Activated naive CD8-positive, alpha-beta T cell treated with anti-CD3 and anti-CD28 coated beads for 36 hours (primary cell): ENCODE measurements around the gene MACROD2. TPM values are rescaled to one million over a fixed set of nuclear protein-coding genes. Genes with fewer than 3 reads are reported as not detected.

Experiments
- DNase-seq: peaks from one replicate; pipeline ENCODE4 v3.0.0; 2021
- H3K27ac Mint-ChIP-seq: one replicate; pipeline ENCODE4 v1.8.0; 2022; ENCODE audit warnings: mild to moderate bottlenecking, moderate library complexity, mixed read lengths
- H3K27me3 Mint-ChIP-seq: one replicate; pipeline ENCODE4 v1.8.0; 2022; ENCODE audit warnings: mild to moderate bottlenecking, mixed read lengths
- H3K36me3 Mint-ChIP-seq: one replicate; pipeline ENCODE4 v1.8.0; 2021; ENCODE audit warnings: mild to moderate bottlenecking, mixed read lengths
- H3K4me1 Mint-ChIP-seq: one replicate; pipeline ENCODE4 v1.8.0; 2021; ENCODE audit warnings: mixed read lengths
- H3K4me3 Mint-ChIP-seq: one replicate; pipeline ENCODE4 v1.8.0; 2022; ENCODE audit warnings: mild to moderate bottlenecking, moderate library complexity, mixed read lengths
- H3K9me3 Mint-ChIP-seq: one replicate; pipeline ENCODE4 v1.8.0; 2022; ENCODE audit warnings: mixed read lengths
- total RNA-seq, 2 experiments: library from RNA; stranded (reverse); gene quantifications; one replicate each; pipeline ENCODE4 v1.2.3, GENCODE V29; 2021

Gene MACROD2
- total RNA-seq, 2 experiments from 2014 or later = 0.12 to 0.14 TPM

DNA sequence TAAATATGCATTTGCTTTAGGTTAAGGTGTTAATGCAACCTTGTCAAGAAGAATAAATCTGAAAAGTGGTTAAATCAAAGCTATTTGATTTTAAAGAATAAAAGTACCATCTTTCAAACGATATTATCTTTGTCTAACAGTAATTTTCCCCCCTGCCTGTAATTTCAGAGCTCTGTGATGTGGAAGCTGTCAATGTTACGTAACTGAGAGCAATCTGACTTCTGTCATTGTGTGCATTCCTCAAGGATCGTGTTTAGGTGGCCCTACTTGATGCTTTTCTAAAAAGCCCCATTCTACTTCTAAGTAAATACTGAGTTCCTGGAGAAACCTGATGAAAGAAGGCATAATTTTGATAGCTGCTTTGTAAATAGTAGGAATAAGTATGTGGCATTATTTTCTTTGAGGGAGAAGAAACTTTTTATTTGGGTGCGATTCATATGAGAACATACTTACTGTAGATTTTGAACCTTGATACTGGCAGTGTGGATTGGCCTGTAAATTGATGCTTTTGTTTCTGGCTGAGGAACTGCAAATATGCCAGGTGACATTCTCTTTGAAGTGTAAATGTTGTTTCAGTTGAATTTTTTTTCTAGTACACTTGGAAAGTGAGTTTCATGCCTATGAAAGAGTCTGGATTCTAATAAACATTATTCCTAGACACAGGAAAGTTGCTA is 871.7 kb downstream of the MACROD2 start:
- no peaks in the 10 kb centered on the region for H3K27me3 Mint-ChIP-seq
- H3K4me1 Mint-ChIP-seq = no peaks in the 10 kb centered on the region
- no peaks in the 10 kb centered on the region for H3K36me3 Mint-ChIP-seq
- no peak overlapping the region for H3K27ac Mint-ChIP-seq
- no peak overlapping the region for H3K4me3 Mint-ChIP-seq
- no peak for DNase-seq
- H3K9me3 Mint-ChIP-seq = no peaks in the 10 kb centered on the region

DNA sequence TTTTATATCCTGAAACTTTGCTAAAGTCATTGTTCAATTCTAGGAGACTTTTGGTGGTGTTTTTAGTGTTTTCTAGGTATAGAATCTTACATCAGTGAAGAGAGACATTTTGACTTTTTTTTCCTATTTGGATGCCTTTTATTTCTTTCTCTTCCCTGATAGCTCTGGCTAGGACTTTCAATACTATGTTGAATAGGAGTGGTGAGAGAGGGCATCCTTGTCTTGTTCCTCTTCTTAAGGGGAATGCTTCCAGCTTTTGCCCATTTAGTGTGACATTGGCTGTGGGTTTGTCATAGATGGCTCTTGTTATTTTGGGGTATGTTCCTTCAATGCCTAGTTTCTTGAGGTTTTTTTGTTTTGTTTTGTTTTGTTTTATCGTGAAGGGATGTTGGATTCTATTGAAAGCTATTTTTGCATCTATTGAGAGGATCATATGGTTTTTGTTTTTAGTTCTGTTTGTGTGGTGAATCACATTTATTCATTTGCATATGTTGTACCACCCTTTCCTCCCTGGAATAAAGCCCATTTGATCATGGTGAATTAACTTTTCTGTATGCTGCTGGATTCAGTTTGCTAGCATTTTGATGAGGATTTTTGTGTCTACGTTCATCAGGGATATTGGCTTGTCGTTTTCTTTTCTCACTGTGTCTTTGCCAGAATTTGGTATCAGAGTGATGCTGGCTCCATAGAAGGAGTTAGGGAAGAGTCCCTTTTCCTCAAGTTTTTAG is 882.1 kb downstream of the MACROD2 start:
- Mint-ChIP-seq H3K4me1 (no peaks in the 10 kb centered on the region), H3K27me3 (no peaks in the 10 kb centered on the region), H3K36me3 (no peaks in the 10 kb centered on the region), H3K9me3 (no peaks in the 10 kb centered on the region), H3K27ac (no peak overlapping the region), H3K4me3 (no peak overlapping the region)
- DNase-seq = no peak

GRCh38 chr20:14878676-14879019 is 883.3 kb downstream of the MACROD2 start:
- Mint-ChIP-seq H3K9me3 (no peaks in the 10 kb centered on the region), H3K4me1 (no peaks in the 10 kb centered on the region), H3K4me3 (no peak overlapping the region), H3K27me3 (no peaks in the 10 kb centered on the region), H3K36me3 (no peaks in the 10 kb centered on the region), H3K27ac (no peak overlapping the region)
- no peak for DNase-seq

- H3K4me1 Mint-ChIP-seq = no peaks in the 10 kb centered on the region
- no peaks in the 10 kb centered on the region for H3K9me3 Mint-ChIP-seq
- H3K27me3 Mint-ChIP-seq = no peaks in the 10 kb centered on the region
- no peak for DNase-seq
- no peaks in the 10 kb centered on the region for H3K36me3 Mint-ChIP-seq
- H3K27ac Mint-ChIP-seq = no peak overlapping the region
- H3K4me3 Mint-ChIP-seq = no peak overlapping the region
Measured at GRCh38 chr20:14879020-14879697, 883.8 kb downstream of the MACROD2 start.

DNA sequence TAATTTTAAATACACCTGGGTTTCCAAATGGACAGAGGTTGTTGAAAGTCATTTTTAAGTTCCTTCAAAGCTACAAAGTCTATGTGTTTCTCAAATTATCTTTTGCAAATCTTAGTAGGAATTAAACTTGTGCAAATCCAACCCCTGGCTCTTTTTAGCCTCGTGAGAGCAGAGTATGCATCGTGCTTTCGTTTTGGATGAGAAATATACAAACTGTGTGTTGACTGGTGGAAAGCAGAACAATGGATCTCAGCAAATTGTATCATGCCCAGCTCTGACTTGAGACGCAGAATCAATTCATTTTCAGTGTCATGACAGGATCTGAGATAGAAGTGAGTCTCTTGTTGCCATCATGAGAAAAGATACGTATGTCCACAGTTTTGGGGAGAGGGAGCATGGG is 884.5 kb downstream of the MACROD2 start:
- H3K9me3 Mint-ChIP-seq = no peaks in the 10 kb centered on the region
- H3K4me1 Mint-ChIP-seq = no peaks in the 10 kb centered on the region
- no peak overlapping the region for H3K27ac Mint-ChIP-seq
- no peak overlapping the region for H3K4me3 Mint-ChIP-seq
- H3K27me3 Mint-ChIP-seq = no peaks in the 10 kb centered on the region
- no peak for DNase-seq
- no peaks in the 10 kb centered on the region for H3K36me3 Mint-ChIP-seq

GRCh38 chr20:14881518-14881917 is 886.2 kb downstream of the MACROD2 start:
- Mint-ChIP-seq H3K27ac (no peak overlapping the region), H3K4me3 (no peak overlapping the region), H3K9me3 (no peaks in the 10 kb centered on the region), H3K36me3 (no peaks in the 10 kb centered on the region), H3K27me3 (no peaks in the 10 kb centered on the region), H3K4me1 (no peaks in the 10 kb centered on the region)
- no peak for DNase-seq

- H3K4me3 Mint-ChIP-seq = no peak overlapping the region
- no peaks in the 10 kb centered on the region for H3K9me3 Mint-ChIP-seq
- no peak for DNase-seq
- H3K27me3 Mint-ChIP-seq = no peaks in the 10 kb centered on the region
- H3K36me3 Mint-ChIP-seq = no peaks in the 10 kb centered on the region
- H3K27ac Mint-ChIP-seq = no peak overlapping the region
- H3K4me1 Mint-ChIP-seq = no peaks in the 10 kb centered on the region
Measured at GRCh38 chr20:14882157-14882556, 886.8 kb downstream of the MACROD2 start.

DNA sequence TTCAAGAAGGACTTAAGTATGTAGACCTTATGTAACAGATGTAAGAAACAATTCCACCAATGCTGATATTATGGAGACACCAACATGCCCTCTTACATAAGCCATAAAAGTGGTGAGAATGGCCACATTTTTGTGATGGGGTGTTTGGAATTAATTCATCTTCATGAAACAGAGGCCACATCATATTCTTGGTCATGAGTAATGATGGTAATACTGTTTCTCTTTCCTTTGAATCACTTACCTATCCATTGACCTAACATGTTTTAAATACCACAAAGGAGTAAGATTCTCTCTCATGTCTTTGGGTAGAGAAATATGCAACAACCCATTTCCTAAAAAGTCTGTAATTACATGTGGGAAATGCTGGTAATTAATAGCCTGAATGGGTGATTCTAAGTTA is 887.5 kb downstream of the MACROD2 start:
- no peak overlapping the region for H3K4me3 Mint-ChIP-seq
- no peaks in the 10 kb centered on the region for H3K27me3 Mint-ChIP-seq
- H3K36me3 Mint-ChIP-seq = no peaks in the 10 kb centered on the region
- no peaks in the 10 kb centered on the region for H3K9me3 Mint-ChIP-seq
- H3K27ac Mint-ChIP-seq = no peak overlapping the region
- DNase-seq = no peak
- H3K4me1 Mint-ChIP-seq = no peaks in the 10 kb centered on the region

DNA sequence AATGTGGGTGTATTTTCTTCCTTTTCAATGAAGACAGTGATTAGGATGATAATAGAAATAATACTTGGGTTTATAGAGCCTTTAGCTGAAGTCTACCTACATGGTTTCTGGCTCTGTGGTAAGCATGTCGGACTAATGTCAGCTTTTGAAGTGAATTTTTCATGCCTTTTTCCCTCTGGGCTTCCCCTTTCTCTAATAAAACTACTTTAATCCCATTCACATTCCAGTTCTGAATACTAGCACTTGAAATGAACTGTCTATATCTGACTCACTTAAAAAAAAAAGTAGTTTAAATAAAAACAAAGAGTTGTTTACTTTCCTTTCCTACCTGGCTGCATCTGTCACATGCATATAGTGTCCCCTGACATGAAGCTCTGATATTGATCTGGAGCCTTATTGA is 888.0 kb downstream of the MACROD2 start:
- DNase-seq = no peak
- no peak overlapping the region for H3K4me3 Mint-ChIP-seq
- H3K4me1 Mint-ChIP-seq = no peaks in the 10 kb centered on the region
- no peaks in the 10 kb centered on the region for H3K9me3 Mint-ChIP-seq
- H3K27ac Mint-ChIP-seq = no peak overlapping the region
- no peaks in the 10 kb centered on the region for H3K36me3 Mint-ChIP-seq
- H3K27me3 Mint-ChIP-seq = no peaks in the 10 kb centered on the region

- Mint-ChIP-seq H3K9me3 (no peaks in the 10 kb centered on the region), H3K27me3 (no peaks in the 10 kb centered on the region), H3K4me3 (no peak overlapping the region), H3K36me3 (no peaks in the 10 kb centered on the region), H3K27ac (no peak overlapping the region), H3K4me1 (no peaks in the 10 kb centered on the region)
- DNase-seq = no peak
Measured at GRCh38 chr20:14885661-14886060, 890.3 kb downstream of the MACROD2 start.

GRCh38 chr20:14888134-14888533 is 892.8 kb downstream of the MACROD2 start:
- H3K4me1 Mint-ChIP-seq = no peaks in the 10 kb centered on the region
- H3K36me3 Mint-ChIP-seq = no peaks in the 10 kb centered on the region
- no peak overlapping the region for H3K27ac Mint-ChIP-seq
- no peaks in the 10 kb centered on the region for H3K27me3 Mint-ChIP-seq
- peaks cover 1% of the 10 kb centered on the region for H3K9me3 Mint-ChIP-seq
- no peak for DNase-seq
- H3K4me3 Mint-ChIP-seq = no peak overlapping the region

- H3K9me3 Mint-ChIP-seq = peaks cover 1% of the 10 kb centered on the region
- no peaks in the 10 kb centered on the region for H3K27me3 Mint-ChIP-seq
- no peak overlapping the region for H3K27ac Mint-ChIP-seq
- no peak for DNase-seq
- H3K36me3 Mint-ChIP-seq = no peaks in the 10 kb centered on the region
- no peak overlapping the region for H3K4me3 Mint-ChIP-seq
- H3K4me1 Mint-ChIP-seq = no peaks in the 10 kb centered on the region
Measured at GRCh38 chr20:14889496-14890255, 894.4 kb downstream of the MACROD2 start.

GRCh38 chr20:14890713-14891112 is 895.4 kb downstream of the MACROD2 start:
- DNase-seq = no peak
- Mint-ChIP-seq H3K4me1 (no peaks in the 10 kb centered on the region), H3K4me3 (no peak overlapping the region), H3K27me3 (no peaks in the 10 kb centered on the region), H3K27ac (no peak overlapping the region), H3K36me3 (no peaks in the 10 kb centered on the region), H3K9me3 (peaks cover 1% of the 10 kb centered on the region)

GRCh38 chr20:14892782-14893181 is 897.5 kb downstream of the MACROD2 start:
- H3K27ac Mint-ChIP-seq = no peak overlapping the region
- H3K4me1 Mint-ChIP-seq = no peaks in the 10 kb centered on the region
- H3K4me3 Mint-ChIP-seq = no peak overlapping the region
- DNase-seq = no peak
- H3K9me3 Mint-ChIP-seq = peaks cover 1% of the 10 kb centered on the region
- H3K36me3 Mint-ChIP-seq = no peaks in the 10 kb centered on the region
- H3K27me3 Mint-ChIP-seq = no peaks in the 10 kb centered on the region

- H3K27ac Mint-ChIP-seq = no peak overlapping the region
- H3K4me1 Mint-ChIP-seq = no peaks in the 10 kb centered on the region
- no peak overlapping the region for H3K4me3 Mint-ChIP-seq
- DNase-seq = no peak
- peaks cover 3% of the 10 kb centered on the region for H3K27me3 Mint-ChIP-seq
- no peaks in the 10 kb centered on the region for H3K36me3 Mint-ChIP-seq
- H3K9me3 Mint-ChIP-seq = no peaks in the 10 kb centered on the region
Measured at GRCh38 chr20:14896569-14896968, 901.3 kb downstream of the MACROD2 start.
